LHCN-M2 (cell line): ENCODE measurements around the gene PCDH7. TPM values are rescaled to one million over a fixed set of nuclear protein-coding genes. Genes with fewer than 3 reads are reported as not detected.
A peak's percentile ranks its signal among the peaks of the same experiment; 100 is the strongest.

Source experiments
- DNase-seq: peaks from one replicate; pipeline ENCODE4 v3.0.0-alpha.2; 2012; ENCODE audit warnings: low read depth
- polyA plus RNA-seq: library from polyadenylated mRNA; unstranded; fragments of >200 nt; gene quantifications from one replicate; pipeline ENCODE4 v1.2.1, GENCODE V29; 2012; ENCODE audit warnings: missing spikeins
- total RNA-seq: library from RNA; depleted of rRNA; stranded (reverse); fragments of >200 nt; gene quantifications from 2 replicates; pipeline ENCODE4 v1.2.3, GENCODE V29; 2014; rRNA removed

PCDH7 gene, protein sequence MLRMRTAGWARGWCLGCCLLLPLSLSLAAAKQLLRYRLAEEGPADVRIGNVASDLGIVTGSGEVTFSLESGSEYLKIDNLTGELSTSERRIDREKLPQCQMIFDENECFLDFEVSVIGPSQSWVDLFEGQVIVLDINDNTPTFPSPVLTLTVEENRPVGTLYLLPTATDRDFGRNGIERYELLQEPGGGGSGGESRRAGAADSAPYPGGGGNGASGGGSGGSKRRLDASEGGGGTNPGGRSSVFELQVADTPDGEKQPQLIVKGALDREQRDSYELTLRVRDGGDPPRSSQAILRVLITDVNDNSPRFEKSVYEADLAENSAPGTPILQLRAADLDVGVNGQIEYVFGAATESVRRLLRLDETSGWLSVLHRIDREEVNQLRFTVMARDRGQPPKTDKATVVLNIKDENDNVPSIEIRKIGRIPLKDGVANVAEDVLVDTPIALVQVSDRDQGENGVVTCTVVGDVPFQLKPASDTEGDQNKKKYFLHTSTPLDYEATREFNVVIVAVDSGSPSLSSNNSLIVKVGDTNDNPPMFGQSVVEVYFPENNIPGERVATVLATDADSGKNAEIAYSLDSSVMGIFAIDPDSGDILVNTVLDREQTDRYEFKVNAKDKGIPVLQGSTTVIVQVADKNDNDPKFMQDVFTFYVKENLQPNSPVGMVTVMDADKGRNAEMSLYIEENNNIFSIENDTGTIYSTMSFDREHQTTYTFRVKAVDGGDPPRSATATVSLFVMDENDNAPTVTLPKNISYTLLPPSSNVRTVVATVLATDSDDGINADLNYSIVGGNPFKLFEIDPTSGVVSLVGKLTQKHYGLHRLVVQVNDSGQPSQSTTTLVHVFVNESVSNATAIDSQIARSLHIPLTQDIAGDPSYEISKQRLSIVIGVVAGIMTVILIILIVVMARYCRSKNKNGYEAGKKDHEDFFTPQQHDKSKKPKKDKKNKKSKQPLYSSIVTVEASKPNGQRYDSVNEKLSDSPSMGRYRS (N-terminal part only)
- 28.5 and 35.9 TPM in 2 replicates for total RNA-seq
- 7.5 TPM for polyA plus RNA-seq

DNA sequence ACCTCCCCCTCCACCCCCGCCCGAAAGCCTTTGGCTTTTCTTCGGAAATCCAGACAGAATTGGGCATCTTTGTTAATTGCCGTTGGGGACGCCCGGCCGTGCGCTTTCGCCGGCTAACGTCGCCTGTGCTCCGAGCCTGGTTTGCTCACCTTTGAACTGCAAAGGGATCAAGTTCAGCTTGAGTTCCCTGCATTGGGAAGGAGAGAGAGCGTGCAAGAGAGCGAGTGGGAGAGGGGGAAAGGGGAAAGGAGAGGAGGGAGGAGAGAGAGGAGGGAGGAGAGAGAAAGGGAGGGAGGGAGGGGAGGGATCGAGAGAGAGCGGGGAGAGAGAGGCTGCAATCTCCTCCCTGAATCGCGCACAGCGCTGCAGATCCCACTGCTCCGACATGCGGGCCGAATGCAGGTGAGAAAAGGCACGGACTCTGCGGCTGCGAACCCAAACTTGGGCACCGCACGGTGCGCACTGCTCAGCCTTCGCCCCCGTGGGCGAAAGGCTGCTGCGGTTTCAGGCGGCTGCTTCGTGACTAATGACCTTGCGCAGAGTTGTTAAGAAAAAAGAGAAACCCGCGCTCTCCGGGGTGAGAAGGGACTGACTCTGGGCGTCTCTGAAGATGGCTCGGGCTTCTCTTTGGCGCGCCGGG lies at the start of gene PCDH7:
Gene PCDH7, plus strand, starts transcription at position 349 of the 640 bp plus-strand sequence. CDS start 1,054 bp downstream, outside the sequence.
- peak; percentile 80 for DNase-seq

- DNase-seq: no peak
Measured at GRCh38 chr4:30671926-30672448, 48.2 kb upstream of the PCDH7 start.

- DNase-seq: no peak
Measured at GRCh38 chr4:30696191-30696590, 24.0 kb upstream of the PCDH7 start.

GRCh38 chr4:30714408-30715031 lies 5.6 kb upstream of the PCDH7 start:
- peak; percentile 60 for DNase-seq

DNA sequence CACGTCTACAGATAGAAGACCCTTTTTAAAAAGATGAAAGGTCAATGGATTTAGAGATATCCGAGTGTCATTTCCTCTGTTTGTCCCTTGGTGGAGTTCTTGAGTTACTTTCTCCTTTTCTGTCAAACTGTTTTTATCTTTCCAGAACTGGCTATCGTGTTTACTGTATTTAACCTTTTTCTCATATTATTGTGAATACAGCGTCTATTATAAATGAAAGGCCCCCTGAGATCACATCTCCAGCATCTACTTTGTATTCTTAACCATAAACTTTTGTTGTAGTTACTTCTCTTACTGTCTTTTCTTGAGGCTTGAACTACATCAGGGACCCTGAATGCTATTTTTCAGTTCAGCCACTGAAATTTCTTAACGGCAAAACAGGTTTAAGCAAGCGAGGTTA lies 4.0 kb upstream of the PCDH7 start:
- peak; percentile 46 for DNase-seq

GRCh38 chr4:30716681-30717207 lies 3.4 kb upstream of the PCDH7 start:
- peak; percentile 35 for DNase-seq

GRCh38 chr4:30717208-30718020 lies 2.8 kb upstream of the PCDH7 start:
- peak; percentile 71 for DNase-seq

DNA sequence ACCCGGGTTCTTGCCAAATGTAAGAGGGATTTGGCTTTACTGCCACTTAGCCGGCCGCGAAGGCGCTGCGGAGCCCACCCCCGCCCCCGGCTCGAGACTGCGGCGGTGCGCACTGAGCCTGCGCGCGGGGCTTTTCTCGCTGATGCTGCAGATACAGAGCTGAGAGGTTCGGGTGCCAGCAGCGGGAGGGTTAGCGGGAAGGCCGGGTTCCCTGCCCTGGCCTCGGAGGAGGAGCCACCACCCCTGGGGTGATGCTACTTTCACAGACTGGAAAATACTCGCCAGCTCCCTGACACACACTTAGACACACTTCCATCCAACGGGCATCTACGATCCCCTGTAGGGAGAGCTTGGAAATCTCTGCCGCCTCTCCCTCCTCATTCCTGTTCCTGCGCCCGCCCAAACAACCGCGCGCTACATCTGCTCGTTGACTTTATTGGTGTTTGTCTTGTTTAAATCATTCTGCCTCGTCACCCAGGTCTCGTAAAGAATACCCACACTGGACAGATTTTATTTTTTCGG lies 2.1 kb upstream of the PCDH7 start:
- peak; percentile 75 for DNase-seq

DNA sequence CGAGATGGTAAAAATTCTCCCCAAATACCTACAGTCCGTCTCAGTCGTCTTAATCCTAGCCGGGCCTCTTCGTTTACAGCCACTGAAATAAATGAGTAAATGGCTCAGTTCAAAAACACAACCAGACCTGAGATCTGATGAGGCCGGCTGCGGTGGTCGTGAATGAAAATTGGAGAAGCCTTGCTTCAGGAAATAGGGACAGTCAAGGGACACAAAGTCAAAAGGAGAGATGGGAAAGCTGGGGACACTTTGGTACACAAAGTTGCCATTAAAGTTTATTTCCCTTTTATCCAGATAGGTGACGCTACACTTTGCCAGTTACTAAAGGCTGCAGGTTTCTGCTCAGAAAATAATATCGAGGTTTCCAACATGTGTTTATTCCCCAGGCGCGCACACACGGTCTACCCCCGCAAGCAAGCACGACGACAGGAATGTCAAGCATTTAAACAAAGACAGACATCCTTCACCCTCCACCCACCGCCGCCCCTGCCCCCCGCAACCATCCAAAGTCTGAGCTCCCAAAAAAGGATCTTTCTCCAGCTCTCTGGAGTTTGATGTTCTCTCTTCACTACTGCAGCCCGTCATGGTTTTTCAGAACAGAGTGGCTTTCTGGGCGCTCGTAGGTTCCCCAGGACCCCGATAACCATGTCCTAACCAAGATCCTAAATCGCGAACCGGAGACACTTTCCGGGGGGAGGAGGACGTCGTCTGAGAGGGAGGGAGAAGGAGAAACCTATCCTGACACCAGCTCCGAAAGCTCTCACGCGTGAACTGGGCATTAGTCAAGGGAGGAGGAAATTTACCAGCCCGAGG lies 1.3 kb upstream of the PCDH7 start:
- DNase-seq: peak; percentile 60

DNA sequence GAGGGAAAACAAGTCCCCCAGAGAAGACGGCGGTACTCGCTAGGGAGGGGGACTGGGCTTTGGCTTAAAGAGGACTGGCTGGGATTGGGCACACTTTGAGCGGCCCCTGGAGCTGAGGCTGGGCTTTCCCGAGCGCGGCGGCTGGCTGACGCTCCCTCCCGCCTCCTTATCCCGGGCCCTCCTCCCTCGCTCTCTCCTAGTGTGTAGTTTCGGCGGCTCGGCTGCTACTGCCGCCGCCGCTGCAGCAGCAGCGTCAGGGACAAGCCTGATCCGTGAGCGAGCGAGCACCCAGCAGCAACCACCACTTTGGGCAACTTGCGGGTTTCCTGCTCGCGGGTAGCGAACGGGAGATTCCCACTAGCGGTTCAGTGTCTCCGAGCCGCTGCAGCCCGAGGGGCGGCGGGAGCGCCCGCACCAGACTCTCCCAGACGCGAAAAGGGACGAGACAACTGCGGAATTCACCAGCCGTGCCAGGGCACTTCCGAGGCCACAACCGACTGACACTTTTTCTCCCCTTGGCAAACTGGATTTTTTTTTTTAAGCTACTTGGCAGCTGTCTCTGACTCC lies 632 bp upstream of the PCDH7 start:
- DNase-seq: peak; percentile 67

GRCh38 chr4:30720661-30721184 lies 554 bp downstream of the PCDH7 start:
- peak; percentile 69 for DNase-seq

DNA sequence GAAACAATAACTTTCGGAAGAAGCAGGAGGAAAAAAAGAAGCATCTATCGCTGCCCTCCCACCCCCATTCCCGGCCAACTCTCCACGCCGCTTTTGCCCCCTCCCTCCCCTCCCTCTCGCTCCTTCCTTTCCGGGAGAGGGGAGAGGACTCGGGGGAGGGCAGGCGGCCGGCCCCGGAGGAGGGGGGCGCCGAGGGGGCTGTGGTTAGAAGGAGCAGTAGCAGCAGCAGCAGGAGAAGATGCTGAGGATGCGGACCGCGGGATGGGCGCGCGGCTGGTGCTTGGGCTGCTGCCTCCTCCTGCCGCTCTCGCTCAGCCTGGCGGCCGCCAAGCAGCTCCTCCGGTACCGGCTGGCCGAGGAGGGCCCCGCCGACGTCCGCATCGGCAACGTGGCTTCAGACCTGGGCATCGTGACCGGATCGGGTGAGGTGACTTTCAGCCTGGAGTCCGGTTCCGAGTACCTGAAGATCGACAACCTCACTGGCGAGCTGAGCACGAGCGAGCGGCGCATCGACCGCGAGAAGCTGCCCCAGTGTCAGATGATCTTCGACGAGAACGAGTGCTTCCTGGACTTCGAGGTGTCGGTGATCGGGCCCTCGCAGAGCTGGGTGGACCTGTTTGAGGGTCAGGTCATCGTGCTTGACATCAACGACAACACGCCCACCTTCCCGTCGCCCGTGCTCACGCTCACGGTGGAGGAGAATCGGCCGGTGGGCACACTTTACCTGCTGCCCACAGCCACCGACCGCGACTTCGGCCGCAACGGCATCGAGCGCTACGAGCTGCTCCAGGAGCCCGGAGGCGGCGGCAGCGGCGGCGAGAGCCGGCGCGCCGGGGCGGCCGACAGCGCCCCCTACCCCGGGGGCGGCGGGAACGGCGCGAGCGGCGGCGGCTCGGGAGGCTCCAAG lies 1.3 kb downstream of the PCDH7 start:
- DNase-seq: peak; percentile 49

GRCh38 chr4:30722092-30722358 lies 1.9 kb downstream of the PCDH7 start:
- no peak for DNase-seq

DNA sequence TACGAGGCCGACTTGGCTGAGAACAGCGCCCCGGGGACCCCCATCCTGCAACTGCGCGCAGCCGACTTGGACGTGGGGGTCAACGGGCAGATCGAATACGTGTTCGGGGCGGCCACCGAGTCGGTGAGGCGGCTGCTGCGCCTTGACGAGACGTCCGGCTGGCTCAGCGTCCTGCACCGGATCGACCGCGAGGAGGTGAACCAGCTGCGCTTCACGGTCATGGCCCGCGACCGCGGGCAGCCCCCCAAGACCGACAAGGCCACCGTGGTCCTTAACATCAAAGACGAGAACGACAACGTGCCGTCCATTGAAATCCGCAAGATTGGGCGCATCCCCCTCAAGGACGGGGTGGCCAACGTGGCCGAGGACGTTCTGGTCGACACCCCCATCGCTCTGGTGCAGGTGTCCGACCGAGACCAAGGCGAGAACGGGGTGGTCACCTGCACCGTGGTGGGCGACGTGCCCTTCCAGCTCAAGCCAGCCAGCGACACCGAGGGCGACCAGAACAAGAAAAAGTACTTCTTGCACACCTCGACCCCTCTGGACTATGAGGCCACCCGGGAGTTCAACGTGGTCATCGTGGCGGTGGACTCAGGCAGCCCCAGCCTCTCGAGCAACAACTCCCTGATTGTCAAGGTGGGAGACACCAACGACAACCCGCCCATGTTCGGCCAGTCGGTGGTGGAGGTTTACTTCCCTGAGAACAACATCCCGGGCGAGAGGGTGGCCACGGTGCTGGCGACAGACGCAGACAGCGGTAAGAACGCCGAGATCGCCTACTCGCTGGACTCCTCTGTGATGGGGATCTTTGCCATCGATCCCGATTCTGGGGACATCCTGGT lies 2.4 kb downstream of the PCDH7 start:
- DNase-seq: no peak

GRCh38 chr4:30723201-30723955 lies 3.2 kb downstream of the PCDH7 start:
- no peak for DNase-seq

DNA sequence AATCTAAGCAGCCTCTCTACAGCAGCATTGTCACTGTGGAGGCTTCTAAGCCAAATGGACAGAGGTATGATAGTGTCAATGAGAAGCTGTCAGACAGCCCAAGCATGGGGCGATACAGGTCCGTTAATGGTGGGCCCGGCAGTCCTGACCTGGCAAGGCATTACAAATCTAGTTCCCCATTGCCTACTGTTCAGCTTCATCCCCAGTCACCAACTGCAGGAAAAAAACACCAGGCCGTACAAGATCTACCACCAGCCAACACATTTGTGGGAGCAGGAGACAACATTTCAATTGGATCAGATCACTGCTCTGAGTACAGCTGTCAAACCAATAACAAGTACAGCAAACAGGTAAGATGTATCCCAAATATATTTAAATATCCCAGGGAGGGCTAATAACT lies 4.1 kb downstream of the PCDH7 start:
- no peak for DNase-seq
